ENCODE measurements around the gene CCDC187.

The CCDC187 gene

DNA sequence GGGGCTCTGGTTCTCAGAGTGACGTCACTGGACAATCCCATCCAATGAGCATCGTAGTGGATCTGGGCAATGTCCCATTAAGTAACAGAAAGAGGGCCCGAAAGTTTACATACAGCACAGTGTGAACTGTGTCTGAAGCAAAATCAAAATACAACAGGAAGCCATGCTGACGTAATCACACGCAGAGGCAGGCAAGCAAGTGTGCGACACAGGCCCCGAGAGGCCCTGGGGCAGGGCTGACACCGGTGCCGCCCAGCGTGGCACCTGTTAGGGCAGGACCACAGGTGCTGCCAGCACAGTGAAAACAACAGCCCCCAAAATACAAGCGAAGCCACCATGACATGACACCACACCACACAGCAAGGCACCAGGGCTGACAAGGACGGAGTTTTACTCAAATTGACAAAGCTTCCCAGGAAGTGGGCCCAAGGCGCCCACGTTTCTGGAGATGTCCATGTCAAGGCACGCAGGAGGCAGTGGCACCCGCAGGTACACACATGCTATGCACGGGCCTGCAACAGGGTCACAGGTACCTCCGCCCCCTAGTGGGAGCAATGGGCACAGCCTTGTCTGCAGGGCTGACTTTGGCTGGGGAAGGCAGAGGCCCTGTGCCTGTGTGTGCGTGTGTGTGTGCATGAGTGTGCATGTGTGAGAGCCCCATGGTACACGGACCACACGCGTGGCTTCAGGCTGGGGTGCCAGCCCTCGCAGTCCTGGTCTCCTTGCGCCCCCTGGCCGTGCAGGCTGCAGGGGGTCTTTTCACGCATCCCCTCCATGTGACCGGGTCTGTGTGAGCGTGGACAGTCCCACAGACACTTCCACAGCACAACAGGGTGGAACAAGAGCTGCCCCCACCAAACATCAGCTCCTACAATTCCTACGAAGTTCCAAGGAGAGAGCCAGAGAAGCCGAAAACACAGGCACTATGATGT is 77.9 kb downstream of the CCDC187 start:
- no peak for DNase-seq (ENCODE audit: low read depth)

DNA sequence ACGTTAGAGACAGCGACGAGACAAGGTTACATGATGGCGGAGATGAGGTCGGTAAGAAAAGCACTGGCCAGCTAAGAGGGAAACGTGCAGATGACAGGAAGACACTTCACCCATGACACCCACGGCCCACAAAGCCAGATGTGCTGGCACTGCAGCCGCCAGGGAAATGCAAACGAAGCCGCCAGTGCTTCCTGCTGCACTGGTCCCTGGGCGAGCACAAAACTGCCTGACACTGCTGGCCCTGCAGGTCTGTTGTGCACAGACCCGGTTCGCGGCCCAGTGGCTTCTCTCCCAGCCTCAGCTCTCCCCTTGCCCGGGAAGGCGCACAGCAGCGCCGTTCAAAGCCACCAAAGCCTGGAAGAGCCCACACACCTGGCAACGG is 78.5 kb downstream of the CCDC187 start:
- DNase-seq (ENCODE audit: low read depth): no peak

DNA sequence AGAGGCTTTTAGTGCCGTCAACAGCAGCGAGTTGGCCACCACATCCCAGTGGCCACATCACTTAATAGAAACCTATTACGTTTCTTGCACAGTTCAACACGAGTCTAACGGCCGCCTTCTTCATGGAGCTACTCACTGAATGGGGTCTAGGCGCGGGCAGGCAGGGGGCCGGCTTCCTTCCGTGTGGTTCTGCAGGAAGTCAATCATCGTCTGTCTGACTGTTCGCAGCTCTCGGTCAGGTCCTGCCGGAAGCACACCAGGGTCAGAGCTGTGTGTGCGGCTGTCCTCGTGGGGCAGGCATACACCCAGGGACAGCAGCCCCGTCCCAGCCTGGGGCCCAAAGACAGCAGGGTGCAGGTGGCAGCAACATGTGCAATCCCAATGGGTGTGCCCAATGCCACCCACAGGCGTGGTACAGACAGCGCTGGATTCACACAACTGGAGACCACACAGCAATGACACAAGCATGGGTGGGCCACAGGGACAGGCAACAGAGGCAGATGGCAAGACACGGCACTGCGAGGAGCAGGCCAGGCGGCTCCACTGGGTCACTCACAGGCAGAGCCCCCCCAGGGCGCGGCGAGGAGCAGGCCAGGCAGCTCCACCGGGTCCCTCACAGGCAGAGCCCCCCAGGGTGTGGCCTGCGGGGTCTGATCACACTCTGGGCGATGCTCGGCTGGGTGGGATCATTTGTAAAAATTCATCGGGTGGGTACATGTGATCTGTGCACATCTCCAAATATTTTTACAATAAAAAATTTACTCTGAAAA is 79.8 kb downstream of the CCDC187 start:
- no peak for DNase-seq (ENCODE audit: low read depth)

- DNase-seq (ENCODE audit: low read depth): no peak
Observed at GRCh38 chr9:136222906-136223285, 81.0 kb downstream of the CCDC187 start.

GRCh38 chr9:136222166-136222905 is 81.6 kb downstream of the CCDC187 start:
- DNase-seq (ENCODE audit: low read depth): no peak

GRCh38 chr9:136220017-136220729 is 83.7 kb downstream of the CCDC187 start:
- no peak for DNase-seq (ENCODE audit: low read depth)

GRCh38 chr9:136219276-136219675 is 84.6 kb downstream of the CCDC187 start:
- no peak for DNase-seq (ENCODE audit: low read depth)

- DNase-seq (ENCODE audit: low read depth): no peak
Observed at GRCh38 chr9:136218673-136219072, 85.2 kb downstream of the CCDC187 start.

- DNase-seq (ENCODE audit: low read depth): no peak
Observed at GRCh38 chr9:136218271-136218670, 85.6 kb downstream of the CCDC187 start.

DNA sequence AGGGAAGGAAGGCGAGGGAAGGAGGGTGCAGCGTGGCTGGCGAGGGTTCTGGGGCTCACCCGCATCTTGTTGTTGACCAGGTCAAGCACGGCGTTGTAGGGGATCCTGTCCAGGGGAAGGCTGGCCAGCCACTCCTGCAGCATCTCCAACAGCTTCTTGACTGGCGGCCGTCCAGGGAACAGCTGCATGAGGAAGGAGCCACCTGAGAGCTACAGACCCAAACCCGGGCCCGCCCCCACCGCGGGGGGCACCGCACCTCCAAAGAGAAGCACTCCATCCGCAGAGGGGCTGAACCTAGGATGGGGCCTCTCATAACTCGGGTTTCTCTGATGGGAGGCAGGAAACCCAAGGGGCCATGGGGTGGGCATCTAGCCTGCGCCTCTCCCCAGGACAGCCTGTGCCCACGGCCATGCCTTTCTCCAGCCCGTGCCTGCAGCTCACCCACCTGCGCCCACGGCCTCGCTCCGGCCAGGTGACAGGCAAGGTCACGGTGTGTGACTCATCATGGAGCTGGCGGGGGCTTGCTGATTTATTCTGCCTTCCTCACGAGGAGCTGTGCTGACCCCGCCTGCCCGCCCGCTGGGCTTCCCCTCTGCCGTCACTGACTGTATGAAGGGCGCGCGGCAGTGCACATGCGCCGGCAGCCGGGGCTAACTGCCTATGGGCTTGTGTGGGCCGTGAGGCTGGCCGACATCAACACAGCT is 87.2 kb downstream of the CCDC187 start:
- DNase-seq (ENCODE audit: low read depth): no peak

DNA sequence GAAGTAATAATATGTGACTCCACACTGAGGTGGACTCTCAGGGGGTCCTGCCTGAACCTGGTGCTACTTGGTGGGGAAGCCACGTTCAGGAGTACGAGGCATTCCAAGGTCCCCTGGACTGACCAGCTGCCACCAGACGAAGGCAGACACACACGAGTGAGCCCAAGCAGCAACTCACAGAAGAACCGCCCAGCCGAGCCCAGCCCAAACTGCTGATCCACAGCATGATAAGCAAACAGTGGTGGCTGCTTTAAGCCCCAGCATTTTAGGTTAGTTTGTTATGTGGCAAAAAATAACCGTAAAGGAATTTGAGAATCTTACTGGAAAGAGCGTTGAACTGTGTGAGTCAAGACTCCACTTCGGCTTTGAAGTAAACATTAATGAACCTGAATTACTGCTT is 90.2 kb downstream of the CCDC187 start:
- DNase-seq (ENCODE audit: low read depth): no peak

- DNase-seq (ENCODE audit: low read depth): no peak
Observed at GRCh38 chr9:136212345-136212950, 91.4 kb downstream of the CCDC187 start.

DNA sequence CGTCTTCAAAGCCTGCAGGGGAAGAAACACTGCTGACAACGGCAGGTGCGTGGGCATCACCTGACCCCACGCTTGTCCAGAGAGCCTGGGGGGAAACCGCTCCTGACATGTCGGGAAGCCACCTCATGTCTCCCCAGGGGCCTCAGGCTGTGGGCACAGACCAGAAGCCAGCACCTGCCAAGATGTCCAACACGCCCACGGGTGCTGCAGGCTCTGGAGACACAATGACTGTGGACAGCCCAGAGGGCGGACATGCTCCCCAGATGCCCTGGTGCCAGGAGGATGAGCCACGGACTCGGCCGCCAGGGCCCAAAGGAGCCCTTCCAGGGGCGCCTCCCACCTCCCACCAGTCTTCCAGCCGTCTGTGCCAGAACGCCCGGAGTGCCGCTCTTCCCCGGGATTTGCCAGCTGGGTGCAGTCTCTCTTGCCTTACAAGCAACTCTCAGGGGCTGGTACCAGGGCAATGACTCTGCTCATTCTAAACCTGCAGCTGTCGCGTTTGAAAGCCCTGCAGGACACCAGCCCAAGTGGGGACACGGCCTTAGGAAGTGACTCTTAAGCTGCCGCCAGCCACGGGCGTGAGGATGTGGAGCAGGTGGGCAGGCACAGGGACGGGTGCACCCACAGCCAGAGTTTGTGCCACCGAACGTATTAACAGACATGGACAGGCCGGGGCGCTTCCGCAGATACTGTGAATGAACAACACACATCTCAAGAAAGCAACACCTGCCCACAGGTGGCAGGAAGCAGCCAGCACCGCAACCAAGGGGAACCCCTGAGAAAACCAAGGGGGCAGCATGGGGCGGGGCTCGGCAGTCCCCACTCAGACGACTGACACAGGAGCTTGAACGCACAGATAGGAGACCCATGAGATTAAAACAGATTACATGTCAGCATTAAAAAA is 92.2 kb downstream of the CCDC187 start:
- DNase-seq (ENCODE audit: low read depth): no peak

GRCh38 chr9:136211006-136211405 is 92.9 kb downstream of the CCDC187 start:
- no peak for DNase-seq (ENCODE audit: low read depth)

GRCh38 chr9:136210276-136210675 is 93.6 kb downstream of the CCDC187 start:
- DNase-seq (ENCODE audit: low read depth): no peak

- no peak for DNase-seq (ENCODE audit: low read depth)
Observed at GRCh38 chr9:136209786-136210185, 94.1 kb downstream of the CCDC187 start.

GRCh38 chr9:136209232-136209631 is 94.7 kb downstream of the CCDC187 start:
- no peak for DNase-seq (ENCODE audit: low read depth)

DNA sequence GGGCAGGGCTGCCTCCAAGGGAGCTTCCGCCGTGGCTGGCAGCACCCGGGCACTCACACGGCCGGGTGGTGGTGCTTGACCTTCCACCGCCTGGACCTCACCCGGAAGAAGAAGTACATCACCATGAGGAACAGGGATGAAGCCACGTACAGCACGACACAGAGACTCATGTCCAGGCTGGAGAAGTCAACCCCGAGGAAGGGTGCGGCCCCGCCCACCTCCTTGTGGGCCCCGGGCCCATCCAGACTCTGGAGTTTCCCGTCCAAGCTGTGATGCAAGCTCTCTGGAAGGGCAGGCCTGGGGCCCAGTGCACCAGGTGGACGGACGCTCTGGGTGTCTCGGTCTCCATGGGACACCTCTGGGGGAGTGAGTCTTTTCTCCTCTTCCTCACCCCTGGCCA is 95.2 kb downstream of the CCDC187 start:
- DNase-seq (ENCODE audit: low read depth): no peak

- no peak for DNase-seq (ENCODE audit: low read depth)
Observed at GRCh38 chr9:136207616-136208015, 96.3 kb downstream of the CCDC187 start.
